NCI-H1092 (cell line): ENCODE data around the gene MIPEP.
"Not testable (repeated sequence)": the region's sequence is repeated elsewhere in the genome, so short reads cannot be mapped to it uniquely, and the experiment has no call there.

Source experiments
- DNase-seq: peaks from one replicate; lab custom pipeline; 2025; lab: John Stamatoyannopoulos, UW

The MIPEP gene

GRCh38 chr13:23776698-23777574, 112.3 kb downstream of the MIPEP start:
- DNase-seq = no peak

- no peak for DNase-seq
These were observed 116.5 kb downstream of the MIPEP start for GRCh38 chr13:23772717-23773116.

- DNase-seq = no peak
These were observed 117.2 kb downstream of the MIPEP start for GRCh38 chr13:23771956-23772355.

- no peak for DNase-seq
These were observed 117.6 kb downstream of the MIPEP start for GRCh38 chr13:23771552-23771951.

- DNase-seq = no peak
These were observed 118.2 kb downstream of the MIPEP start for GRCh38 chr13:23770973-23771372.

- no peak for DNase-seq
These were observed 118.8 kb downstream of the MIPEP start for GRCh38 chr13:23770428-23770827.

- DNase-seq = no peak
These were observed 119.8 kb downstream of the MIPEP start for GRCh38 chr13:23769401-23769800.

GRCh38 chr13:23767838-23768237, 121.4 kb downstream of the MIPEP start:
- DNase-seq = no peak

- DNase-seq = no peak
These were observed 122.3 kb downstream of the MIPEP start for GRCh38 chr13:23766939-23767338.

- DNase-seq = no peak
These were observed 122.9 kb downstream of the MIPEP start for GRCh38 chr13:23766283-23766682.

GRCh38 chr13:23765531-23765930, 123.7 kb downstream of the MIPEP start:
- DNase-seq = no peak

- no peak for DNase-seq
These were observed 125.9 kb downstream of the MIPEP start for GRCh38 chr13:23763318-23763717.

GRCh38 chr13:23761760-23762159, 127.4 kb downstream of the MIPEP start:
- not testable (repeated sequence) for DNase-seq

GRCh38 chr13:23760000-23760399, 129.2 kb downstream of the MIPEP start:
- DNase-seq = no peak

GRCh38 chr13:23758798-23759527, 130.2 kb downstream of the MIPEP start:
- DNase-seq = no peak

- DNase-seq = no peak
These were observed 134.2 kb downstream of the MIPEP start for GRCh38 chr13:23754997-23755396.

- no peak for DNase-seq
These were observed 134.7 kb downstream of the MIPEP start for GRCh38 chr13:23754506-23754905.

- no peak for DNase-seq
These were observed 135.7 kb downstream of the MIPEP start for GRCh38 chr13:23753458-23753857.

- no peak for DNase-seq
These were observed 136.8 kb downstream of the MIPEP start for GRCh38 chr13:23752111-23753001.

- DNase-seq = no peak
These were observed 138.0 kb downstream of the MIPEP start for GRCh38 chr13:23751195-23751594.

GRCh38 chr13:23750383-23751121, 138.6 kb downstream of the MIPEP start:
- DNase-seq = no peak
